Ramos (cell line): ENCODE results near the gene PLD2.

Experiments
- in situ Hi-C: fragments of 300-500 bp; cut with MboI; formaldehyde crosslinking; loops from one replicate; pipeline ENCODE4 v1.14.3; 2022; ENCODE audit warnings: low sequenced_read_pairs; ENCODE audit not compliant: unreplicated experiment

The PLD2 gene

GRCh38 chr17:4806777-4807604 is at the start of gene PLD2:
Gene PLD2 (plus strand): TSS chr17:4807152. CDS start chr17:4807773, 621 bp downstream.
- in situ Hi-C loops, result no loop called here

- in situ Hi-C loops, result no loop called here
Measured at GRCh38 chr17:4759776-4760236, 47.1 kb upstream of the PLD2 start.

GRCh38 chr17:4764595-4764994 is 42.4 kb upstream of the PLD2 start:
- in situ Hi-C loops, result no loop called here

- in situ Hi-C loops, result no loop called here
Measured at GRCh38 chr17:4766201-4766600, 40.8 kb upstream of the PLD2 start.

- in situ Hi-C loops, result no loop called here
Measured at GRCh38 chr17:4766723-4767122, 40.2 kb upstream of the PLD2 start.

- in situ Hi-C loops, result no loop called here
Measured at GRCh38 chr17:4768298-4768697, 38.7 kb upstream of the PLD2 start.

- in situ Hi-C loops, result no loop called here
Measured at GRCh38 chr17:4769628-4770027, 37.3 kb upstream of the PLD2 start.

- in situ Hi-C loops, result no loop called here
Measured at GRCh38 chr17:4771519-4772234, 35.3 kb upstream of the PLD2 start, which contains the start of gene TM4SF5. Gene TM4SF5 (plus strand): TSS chr17:4771886. CDS start chr17:4771923, 37 bp downstream.

GRCh38 chr17:4772235-4772613 is 34.7 kb upstream of the PLD2 start:
- in situ Hi-C loops, result no loop called here

- in situ Hi-C loops, result no loop called here
Measured at GRCh38 chr17:4777969-4778760, 28.8 kb upstream of the PLD2 start.

- in situ Hi-C loops, result no loop called here
Measured at GRCh38 chr17:4780325-4780955, 26.5 kb upstream of the PLD2 start.

GRCh38 chr17:4782652-4783051 is 24.3 kb upstream of the PLD2 start:
- in situ Hi-C loops, result no loop called here

GRCh38 chr17:4785311-4786105 is 21.4 kb upstream of the PLD2 start:
- in situ Hi-C loops, result no loop called here

GRCh38 chr17:4786106-4786511 is 20.8 kb upstream of the PLD2 start, which contains the start of gene VMO1:
Gene VMO1 (minus strand): TSS chr17:4786364. CDS start chr17:4786352, 12 bp downstream.
- in situ Hi-C loops, result no loop called here

- in situ Hi-C loops, result no loop called here
Measured at GRCh38 chr17:4786516-4786915, 20.4 kb upstream of the PLD2 start.

GRCh38 chr17:4788159-4788806 is 18.7 kb upstream of the PLD2 start:
- in situ Hi-C loops, result no loop called here

- in situ Hi-C loops, result no loop called here
Measured at GRCh38 chr17:4788807-4789700, 17.9 kb upstream of the PLD2 start, which contains the start of gene GLTPD2. Gene GLTPD2 (plus strand): TSS chr17:4788964. CDS start chr17:4789012, 48 bp downstream.

- in situ Hi-C loops, result no loop called here
Measured at GRCh38 chr17:4789701-4789950, 17.3 kb upstream of the PLD2 start.
